NCI-H82 (cell line): ENCODE measurements around the gene GRM6.

Experiments
- DNase-seq: peaks from one replicate; lab custom pipeline; 2025; lab: John Stamatoyannopoulos, UW

The GRM6 gene

GRCh38 chr5:178994580-178995340, at the start of gene GRM6:
GRM6 (minus strand) TSS chr5:178995320; CDS start chr5:178994944, 376 bp downstream.
- DNase-seq = no peak

GRCh38 chr5:179044765-179045164, 49.6 kb upstream of the GRM6 start:
- no peak for DNase-seq

DNA sequence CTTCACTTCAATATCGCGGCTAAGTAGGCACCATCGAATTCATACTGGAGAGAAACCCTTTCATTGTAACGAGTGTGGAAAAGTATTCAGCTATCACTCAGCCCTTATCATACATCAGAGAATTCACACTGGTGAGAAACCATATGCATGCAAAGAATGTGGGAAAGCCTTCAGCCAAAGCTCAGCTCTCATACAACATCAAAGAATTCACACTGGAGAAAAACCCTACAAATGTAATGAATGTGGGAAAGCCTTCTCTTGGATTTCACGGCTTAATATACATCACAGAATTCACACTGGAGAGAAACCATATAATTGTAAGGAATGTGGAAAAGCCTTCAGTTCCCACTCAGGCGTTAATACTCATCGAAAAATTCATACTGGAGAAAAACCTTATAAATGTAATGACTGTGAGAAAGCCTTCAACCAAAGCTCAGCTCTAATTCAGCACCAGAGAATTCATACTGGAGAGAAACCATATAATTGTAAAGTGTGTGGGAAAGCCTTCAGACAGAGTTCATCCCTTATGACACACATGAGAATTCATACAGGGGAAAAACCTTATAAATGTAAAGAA, 38.0 kb upstream of the GRM6 start:
- DNase-seq = no peak

GRCh38 chr5:179023528-179024189, 28.5 kb upstream of the GRM6 start, which contains the start of gene ZNF879:
ZNF879 (plus strand) TSS chr5:179023804; CDS start chr5:179025005, 1,201 bp downstream.
- DNase-seq = peak; percentile 95

GRCh38 chr5:179008667-179009066, 13.5 kb upstream of the GRM6 start:
- DNase-seq = no peak

GRCh38 chr5:179006564-179006963, 11.4 kb upstream of the GRM6 start:
- no peak for DNase-seq

- DNase-seq = no peak
Measured at GRCh38 chr5:178998441-178998840, 3.3 kb upstream of the GRM6 start.

DNA sequence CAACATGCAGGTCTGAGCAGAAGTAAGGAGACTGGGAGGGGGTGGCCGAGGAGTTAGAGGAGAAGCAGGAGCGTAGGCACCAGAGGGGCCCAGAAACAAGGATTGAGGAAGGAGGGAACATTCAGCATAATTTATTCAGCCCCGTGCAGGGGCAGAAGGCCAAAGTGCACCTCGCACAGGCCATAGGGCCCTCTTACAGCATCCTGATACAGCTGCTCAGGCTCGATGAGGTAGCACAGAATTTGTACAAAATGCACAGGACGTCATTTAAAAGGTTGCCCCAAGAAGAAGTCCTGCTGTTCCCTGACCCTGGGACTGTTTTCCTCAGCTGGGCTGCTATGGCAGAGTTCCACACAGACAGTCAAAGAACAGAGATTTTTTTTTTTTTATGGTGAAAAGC, 2.1 kb upstream of the GRM6 start:
- no peak for DNase-seq

- DNase-seq = peak; percentile 87
Measured at GRCh38 chr5:178996156-178996555, 1.0 kb upstream of the GRM6 start.

- DNase-seq = peak; percentile 75
Measured at GRCh38 chr5:178995341-178995690, 196 bp upstream of the GRM6 start.

GRCh38 chr5:178993955-178994579, 1.1 kb downstream of the GRM6 start:
- no peak for DNase-seq

DNA sequence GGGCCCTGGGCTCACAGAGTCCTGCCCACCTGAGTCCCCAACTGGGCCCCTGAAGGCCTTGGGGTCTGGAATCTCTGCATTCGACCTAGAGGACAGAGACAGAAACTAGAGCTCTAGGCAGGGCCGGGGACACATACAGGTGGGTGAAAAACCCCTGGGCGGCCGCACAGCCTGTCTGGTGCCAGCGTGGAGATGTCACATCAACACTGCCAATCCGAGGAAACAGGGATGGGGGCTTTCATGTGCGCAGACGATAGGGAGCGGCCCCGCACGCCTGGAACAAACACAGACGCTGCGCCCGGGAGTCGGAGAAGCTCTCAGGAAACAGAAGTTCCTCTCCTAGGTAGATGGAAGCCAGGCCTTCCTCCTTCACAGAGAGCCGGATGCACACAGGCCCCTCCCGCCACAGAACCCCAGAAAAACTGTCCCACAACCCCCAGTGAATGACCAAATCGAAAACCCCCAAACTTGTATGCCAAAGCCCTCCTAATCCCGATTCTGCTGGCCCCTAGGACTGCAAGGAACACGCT, 1.8 kb downstream of the GRM6 start:
- no peak for DNase-seq

DNA sequence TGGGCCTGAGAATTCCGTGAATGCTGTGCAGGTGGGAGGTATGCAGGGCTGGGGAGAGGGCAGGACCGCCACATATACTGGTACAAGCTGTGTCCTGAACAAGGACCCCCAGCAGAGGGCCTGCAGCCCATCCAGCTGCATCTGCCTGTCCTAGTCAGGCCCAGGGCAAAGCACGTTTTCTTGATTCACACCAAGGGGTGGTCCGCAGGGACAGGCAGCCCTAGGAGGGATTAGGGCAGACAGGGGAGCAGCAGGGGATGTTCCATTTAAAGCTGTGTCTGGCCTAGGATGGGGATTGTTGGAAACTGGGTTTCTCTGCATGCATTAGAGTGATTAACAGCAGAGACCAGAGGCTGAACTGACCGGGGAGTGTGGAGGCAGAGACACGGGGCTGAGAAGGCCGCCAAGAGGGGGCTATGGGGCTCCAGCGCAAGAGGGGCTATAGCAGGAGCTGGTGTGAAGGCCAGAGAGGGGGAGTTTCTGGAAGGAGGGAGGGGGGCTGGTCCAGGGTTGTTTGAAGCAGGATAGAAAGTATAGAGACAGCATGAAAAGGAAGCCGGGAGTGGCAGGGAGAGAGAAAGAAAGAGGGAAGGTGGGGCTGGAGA, 2.7 kb downstream of the GRM6 start:
- no peak for DNase-seq

DNA sequence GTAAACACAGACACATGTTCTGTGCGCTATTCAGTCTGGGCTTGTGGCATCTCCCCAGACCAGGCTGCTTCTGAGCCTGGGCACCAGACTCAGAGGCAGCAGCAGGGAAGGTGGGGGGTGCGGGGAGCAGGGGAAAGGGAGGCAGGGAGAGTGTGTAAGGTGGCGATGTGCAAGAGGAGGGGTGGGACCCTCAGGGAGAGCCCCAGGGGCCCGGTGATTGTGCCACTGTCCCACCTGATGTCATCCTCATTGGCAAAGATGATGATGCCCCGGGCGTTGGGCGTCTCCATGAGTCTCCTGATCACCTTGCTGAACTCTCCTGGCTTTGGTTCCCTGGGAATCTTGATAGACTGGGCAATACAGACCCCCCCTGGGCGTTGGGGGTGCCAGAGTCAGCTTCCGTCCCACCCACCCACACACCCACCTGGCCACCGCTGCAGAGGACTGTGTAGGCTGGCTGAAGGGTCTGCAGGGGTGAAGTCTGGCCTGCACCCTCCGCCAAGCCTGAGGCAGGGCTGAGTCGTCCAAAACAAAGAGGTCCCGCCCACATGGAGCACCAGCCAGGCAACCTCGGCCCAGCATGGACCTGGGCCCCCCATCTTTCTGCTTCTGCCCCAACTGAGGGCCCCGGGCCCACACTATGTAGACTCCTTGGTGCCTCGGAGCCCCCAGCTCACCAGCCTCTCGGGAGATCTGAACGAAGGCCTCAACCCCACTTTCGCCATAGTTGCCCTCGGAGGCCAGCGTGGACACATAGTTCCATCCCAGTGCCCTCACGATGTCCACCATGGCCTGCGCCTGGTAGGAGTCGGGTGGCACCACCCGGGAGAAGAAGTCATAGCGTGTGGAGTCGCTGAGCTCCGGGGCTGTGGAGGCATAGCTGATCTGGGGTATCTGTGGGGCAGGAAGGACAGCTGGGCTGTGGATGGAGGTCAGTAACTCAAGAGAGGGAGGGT, 3.7 kb downstream of the GRM6 start:
- DNase-seq = no peak

- DNase-seq = no peak
Measured at GRCh38 chr5:178990491-178990890, 4.6 kb downstream of the GRM6 start.

GRCh38 chr5:178989311-178989710, 5.8 kb downstream of the GRM6 start:
- DNase-seq = no peak

DNA sequence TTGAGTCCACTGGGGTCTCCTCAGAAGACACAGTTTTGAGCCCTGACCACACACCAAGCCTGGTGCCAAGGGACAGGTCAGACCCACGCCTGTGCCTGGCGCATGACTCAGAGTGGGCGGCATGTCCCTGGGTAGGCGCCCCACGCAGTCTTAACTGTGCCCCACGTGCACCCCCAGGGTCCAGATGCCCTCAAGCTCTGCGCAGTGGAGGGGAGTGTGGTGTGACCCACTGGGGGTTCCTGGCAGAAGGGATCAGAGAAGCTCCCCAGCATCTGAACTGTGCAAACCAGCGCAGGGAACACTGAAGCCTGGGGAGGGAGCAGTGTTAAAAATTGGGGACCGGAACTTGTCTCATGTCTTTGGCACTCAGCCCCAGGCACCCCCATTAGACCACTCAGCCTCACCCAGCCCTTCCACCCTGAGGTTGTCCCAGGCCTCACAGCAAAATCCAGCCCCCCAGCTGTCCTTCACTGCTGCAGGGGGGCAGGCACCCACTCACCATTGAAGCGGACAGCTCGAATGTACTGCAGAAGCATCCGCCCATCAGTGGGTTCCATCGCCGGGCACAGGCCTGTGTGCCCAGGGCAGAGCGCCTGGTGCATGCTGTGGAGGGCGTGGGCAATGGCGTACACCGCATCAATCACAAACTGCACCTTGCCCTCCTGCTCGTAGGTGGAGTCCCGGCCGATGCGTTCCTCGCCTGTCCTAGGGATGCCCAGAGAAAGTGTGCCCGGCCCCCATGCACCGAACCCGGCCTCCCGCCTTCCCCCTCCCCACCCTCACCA, 6.5 kb downstream of the GRM6 start:
- DNase-seq = no peak

- DNase-seq = no peak
Measured at GRCh38 chr5:178986326-178986960, 8.7 kb downstream of the GRM6 start.
